HEK293 (cell line): Measurements from ENCODE around the gene IL36B.

Experiments used
- CTCF ChIP-seq: fragments of 450-650 bp; formaldehyde crosslinking; IDR thresholded peaks from 2 replicates; pipeline ENCODE4 v1.5.1; 2016; ENCODE audit warnings: missing biosample characterization, missing genetic modification characterization
- KLF1 ChIP-seq: fragments of 450-650 bp; formaldehyde crosslinking; IDR thresholded peaks from 2 replicates; pipeline ENCODE4 v1.5.1; 2016; ENCODE audit warnings: missing biosample characterization, missing genetic modification characterization
- REST ChIP-seq: fragments of 450-650 bp; formaldehyde crosslinking; IDR thresholded peaks from 2 replicates; pipeline ENCODE4 v1.5.1; 2016; ENCODE audit warnings: missing biosample characterization, missing genetic modification characterization

GRCh38 chr2:113025737-113026136 is 26.9 kb downstream of the IL36B start:
- TF ChIP-seq CTCF (no peak), KLF1 (no peak), REST (tag by site-specific recombination) (no peak)
